Activated effector memory CD4-positive, alpha-beta T cell treated with anti-CD3 and anti-CD28 coated beads, Interleukin-2, amount 50 U/mL, for 16 hours (primary cell): ENCODE data around the gene FARS2.
"Not testable (repeated sequence)": the region's sequence is repeated elsewhere in the genome, so short reads cannot be mapped to it uniquely, and the experiment has no call there.

ENCODE experiments used
- DNase-seq: peaks from one replicate; pipeline ENCODE4 v3.0.0-alpha.2; 2020

The FARS2 gene

DNA sequence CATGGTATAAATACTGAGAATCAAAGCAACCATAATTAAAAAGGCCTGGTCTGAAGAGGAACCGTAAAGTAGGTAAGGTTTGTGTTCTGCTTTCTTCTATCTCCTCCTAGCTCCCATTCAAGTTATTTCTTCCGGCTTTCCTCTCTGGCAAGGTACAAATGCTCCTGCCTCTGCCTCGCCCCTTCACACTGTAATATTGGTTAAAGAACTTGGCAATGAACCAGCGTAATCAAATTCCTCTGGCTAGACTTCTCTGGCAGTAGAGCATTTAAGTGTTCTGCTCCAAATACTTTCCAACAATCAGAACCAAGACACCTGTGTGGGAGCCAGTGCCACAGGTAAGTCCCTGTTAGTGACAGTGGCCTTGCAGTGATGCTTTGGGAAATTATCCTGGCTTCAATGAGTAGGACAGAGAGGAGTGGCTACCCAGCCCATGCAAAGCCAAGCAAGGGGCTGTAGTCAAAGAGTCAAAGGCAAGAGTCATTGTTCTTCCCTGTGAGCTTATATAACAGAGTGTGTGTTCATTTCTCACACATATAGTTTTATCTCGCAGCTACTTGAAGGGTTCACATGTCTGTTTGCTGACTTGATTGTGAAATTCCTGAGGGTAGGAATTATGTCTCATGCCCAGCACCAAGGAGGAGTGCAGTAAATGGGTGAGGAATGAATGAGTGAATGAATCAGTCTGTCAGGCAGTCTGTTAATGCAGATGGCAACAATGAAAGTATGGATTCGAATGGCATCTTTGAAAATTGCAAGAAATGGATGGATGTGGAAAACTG lies 416.1 kb downstream of the FARS2 start:
- no peak for DNase-seq

DNA sequence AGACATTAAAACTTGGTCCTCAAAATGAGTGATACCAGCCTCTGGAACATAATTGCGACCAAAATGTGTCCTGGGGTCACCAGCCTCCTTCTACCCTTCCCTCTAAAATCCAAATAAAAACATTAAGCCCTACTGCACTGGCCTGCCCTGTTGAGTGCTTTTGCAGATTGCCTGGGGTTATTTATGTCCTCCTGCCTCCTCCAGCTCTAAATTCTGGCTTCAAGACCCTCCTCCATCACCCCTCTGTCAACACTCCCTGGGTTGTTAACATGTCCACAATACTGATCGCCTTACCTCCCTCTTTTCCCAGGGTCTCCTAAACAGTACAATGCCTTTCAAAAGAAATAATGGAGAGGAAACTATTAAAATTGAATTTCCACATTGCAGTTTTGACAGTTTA lies 418.0 kb downstream of the FARS2 start:
- no peak for DNase-seq

DNA sequence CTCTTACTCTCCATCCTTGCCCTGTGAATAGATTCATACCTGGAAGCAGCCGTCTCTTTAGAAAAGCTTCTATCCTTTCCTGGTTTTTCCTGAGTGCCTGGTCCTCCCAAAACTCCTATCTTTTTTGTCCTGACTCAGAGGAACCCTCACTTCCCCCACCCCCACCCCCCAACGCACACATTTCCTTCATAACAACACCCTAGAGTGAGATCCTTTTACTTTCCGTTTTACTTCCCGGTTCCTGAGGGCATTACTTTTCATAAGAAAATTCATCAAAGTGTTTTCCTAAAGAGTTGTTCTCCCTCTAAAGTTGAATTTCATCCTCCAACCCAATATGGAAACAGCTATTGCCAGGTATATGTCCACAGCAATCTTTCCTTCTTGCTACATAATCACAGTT lies 418.4 kb downstream of the FARS2 start:
- DNase-seq, result no peak

DNA sequence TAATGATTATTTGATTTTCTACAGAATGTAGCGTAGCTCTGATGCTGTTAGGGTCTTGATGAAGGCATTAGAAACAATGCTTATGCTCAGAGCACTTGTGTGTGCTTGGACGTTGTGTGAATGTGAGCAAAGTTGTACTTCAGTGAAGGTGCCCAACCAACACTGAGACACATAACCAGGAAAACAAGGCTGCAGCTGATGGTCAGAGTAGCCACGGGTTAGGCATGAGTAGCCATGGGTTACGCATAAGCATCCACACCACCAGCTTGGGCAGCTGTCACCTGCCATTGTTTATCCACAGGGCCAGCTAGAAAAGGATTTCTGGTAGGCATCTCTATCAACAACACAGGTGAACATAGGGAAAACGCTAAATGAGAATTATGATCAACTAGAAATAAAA lies 418.8 kb downstream of the FARS2 start:
- DNase-seq, result no peak

DNA sequence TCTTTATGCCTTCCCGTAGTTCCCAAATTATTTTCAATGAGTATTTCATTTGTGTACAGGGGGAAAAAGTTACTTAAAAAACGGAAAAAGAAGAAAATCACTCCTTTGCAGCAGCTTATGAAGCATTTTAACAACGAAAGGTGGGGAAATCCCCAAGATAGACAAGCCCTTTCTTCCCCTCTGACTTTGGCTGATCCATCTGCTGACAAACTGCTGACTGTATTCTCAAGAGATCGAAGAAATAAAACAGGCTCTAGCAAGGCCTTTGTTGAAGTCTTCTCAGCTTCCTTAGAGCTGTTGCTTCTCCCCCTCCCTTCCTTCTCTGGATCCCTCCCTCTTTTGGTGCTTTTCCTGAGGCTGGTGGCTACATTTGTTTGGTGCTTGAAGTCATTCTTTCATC lies 420.2 kb downstream of the FARS2 start:
- DNase-seq, result no peak

DNA sequence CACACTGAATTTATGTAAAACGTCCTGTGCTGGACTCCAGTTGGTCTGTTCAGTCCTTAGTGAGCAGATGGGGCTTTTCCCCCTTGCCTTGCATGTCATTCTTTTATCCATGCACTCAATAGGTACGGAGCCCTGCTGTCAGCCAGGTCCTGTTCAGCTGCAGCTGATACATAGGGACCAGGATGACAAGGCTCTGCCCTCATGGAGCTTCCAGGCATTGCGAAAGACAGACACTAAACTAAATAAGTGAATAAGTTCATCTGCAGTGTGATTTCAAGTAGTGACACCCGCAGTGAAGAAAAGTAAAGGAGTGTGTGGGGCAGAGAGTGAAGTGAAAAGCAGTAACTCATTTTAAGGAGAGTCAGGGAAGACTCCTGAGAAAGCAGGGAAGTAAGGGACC lies 421.2 kb downstream of the FARS2 start:
- no peak for DNase-seq

DNA sequence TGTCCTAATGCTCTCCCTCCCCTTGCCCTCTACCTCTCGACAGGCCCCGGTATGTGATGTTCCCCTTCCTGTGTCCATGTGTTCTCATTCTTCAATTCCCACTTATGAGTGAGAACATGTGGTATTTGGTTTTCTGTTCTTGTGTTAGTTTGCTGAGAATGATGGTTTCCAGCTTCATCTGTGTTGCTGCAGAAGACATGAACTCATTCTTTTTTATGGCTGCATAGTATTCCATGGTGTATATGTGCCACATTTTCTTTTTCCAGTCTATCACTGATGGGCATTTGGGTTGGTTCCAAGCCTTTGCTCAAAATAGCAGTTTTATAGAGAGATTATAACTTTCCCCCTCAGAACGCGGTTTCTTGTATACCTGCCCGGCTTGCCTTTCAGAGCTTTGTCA lies 422.4 kb downstream of the FARS2 start:
- not testable (repeated sequence) for DNase-seq

DNA sequence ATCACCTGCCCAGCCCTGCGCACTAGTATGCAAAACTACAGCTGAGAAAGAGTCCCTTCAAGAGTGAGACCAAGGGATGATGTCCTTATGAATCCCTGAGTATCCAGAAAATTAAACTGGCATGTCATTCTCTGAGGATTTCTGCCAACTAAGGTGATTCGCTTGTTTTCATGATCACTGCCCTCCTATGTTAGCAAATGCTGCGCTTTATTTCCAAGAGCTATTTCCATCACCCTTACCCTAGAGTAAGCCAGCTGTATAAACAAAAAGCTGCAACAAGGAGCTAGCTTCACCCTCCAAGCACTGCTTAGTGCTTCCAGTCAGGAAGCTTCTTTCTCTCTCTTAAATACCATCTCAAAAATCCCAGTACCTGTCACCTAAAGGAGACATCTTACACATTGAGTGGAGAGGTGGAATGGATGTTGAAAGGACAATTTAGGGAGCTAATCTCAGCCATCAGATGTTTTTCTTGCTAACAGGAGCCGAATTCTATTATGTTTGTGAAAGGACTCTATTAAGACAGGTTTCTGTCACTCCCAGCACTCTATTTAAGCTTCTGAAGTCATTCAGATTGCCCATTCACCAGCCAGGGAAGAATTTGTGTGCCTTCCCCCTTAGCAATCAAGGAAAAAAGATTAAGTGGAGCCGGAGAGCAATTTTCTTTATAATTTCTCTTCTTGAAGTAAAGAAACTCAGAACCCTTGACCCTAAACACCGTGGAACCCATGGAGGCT lies 423.2 kb downstream of the FARS2 start:
- no peak for DNase-seq

DNA sequence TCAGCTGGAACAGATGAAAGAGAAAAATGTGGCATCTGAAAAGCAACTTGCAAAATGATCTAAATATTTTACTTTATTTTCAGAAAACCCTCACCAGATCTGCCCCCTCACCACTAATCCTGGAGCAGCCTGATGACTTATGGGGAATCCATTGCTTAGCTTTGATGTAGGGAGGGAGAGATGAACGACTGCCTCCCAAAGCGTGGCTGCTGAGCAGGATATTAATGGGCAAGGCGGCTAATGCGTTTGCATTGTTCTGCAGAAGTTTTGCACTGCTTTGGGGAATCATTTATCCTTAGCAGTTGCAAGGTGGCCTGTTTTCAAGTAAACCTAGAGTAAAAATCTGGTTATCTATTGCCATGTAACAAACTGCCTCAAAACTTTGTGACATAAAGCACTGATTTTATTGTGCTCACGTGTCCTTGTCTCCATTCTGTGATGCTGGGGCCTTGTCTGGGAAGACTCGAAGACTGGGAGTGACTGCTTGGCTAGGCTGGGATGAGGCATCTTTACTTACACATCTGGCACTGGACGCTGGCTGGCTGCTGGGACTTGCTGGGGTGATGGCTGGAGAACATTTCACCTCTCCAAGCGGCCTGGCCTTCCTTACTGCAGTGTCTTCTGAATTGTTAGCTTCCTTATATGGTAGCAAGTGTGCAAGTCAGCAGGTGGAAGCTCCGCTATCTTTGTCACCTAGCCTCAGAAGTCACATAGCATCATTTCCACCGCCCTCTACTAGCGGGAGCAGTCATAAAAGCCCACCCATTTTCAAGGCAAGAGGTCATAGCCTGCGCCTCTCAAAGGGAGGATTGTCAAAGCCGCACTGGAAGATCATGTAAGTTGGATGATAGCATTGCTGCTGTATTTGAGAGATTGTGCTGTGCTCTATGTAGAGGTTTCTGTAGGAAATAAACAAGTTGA lies 432.2 kb downstream of the FARS2 start:
- no peak for DNase-seq

DNA sequence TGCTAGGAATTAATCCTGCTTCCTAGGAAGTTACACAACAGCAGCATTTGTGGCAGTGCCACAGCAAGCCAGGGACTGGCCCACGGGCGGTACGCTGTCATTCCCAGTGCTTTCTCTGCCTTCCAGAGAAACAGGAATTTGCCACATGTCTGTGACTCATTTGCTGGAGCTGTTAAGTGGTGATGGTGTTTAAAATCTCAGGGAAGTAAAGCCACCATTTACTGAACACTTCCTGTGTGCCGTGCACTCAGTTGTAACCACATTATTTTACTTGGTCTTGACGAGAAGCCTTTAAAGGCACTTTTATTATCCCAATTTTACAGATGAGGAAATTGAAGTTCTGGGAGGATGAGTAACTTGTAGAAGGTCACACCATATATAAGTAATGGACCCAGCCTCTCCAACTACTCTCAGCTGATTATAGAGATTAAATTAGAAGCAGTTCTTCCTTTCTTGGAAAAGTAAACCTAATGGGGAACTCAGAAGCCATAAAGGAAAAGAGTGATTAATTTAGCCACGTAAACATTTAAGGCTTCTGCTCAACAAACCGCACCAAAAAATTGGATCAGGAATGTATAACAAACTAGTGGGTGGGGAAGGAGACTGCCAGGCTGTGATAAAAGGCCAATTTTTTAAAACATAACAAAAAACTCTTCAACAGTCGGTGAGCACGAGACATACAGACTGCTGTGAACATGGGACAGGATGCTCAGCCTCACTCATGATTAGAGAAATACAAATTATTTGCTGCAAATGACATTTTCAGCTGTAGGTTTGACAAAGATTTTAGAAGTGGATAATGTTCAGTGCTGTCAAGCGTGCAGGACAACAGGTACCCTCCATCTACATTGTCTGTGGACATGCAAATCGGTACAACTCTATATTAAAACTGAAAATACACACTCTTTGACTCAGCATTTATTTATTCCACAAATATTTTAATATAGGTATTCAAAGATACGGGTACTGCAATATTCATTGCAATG lies 434.2 kb downstream of the FARS2 start:
- no peak for DNase-seq

DNA sequence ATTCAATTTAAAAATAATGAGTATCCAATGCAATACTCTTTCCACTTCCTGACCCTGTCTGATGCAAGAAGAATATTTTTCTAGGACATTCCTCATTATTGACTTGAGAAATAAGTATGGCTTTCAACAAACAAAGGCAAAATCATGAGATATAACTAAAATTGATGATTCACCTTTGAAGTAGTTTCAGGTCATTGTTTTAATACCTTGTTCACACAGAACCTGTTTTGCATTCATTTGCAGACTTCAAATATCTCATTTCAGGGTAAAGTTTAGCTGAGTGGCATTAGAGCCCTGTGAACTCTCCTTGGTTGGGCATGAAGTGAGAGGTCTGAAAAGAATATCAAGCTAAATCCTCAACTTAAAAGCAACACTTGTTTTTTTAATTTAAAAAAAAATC lies 436.2 kb downstream of the FARS2 start:
- DNase-seq, result no peak

DNA sequence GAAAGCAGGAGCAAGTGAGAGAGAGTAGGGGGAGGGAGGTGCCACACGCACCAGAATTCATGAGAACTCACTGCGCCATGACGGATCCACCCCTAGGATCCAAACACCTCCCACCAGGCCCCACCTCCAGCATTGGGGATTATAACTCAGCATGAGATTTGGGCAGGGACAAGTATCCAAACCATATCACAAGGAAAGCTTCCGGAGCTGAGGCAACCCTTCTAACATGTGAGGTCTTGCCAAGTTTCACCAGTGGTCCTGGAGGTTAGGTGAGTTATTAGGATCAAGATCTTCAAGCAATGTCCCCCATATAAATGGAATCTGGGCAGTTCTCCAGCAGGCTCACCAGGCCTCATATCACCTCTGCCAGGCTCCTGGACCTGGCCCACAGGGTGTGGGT lies 437.0 kb downstream of the FARS2 start:
- no peak for DNase-seq

DNA sequence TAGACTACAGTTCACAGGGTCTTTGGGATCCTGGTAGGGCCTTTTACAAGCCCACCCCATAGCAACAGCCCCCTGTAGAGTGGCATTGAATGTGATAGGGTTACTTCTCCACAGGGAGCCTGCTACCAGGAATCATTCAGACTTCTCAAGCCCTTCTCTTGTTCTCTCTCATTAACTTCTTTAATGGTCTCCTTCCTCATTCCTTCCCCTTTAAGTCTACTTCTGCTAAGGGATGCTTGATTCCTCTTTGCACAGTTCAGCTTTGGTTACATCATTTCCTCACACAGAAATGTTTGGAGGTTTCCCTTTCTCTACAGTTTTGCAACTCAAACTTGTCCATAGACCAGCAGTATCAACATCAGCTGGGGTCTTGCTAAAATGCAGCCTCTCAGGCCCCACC lies 437.8 kb downstream of the FARS2 start:
- DNase-seq, result not testable (repeated sequence)

DNA sequence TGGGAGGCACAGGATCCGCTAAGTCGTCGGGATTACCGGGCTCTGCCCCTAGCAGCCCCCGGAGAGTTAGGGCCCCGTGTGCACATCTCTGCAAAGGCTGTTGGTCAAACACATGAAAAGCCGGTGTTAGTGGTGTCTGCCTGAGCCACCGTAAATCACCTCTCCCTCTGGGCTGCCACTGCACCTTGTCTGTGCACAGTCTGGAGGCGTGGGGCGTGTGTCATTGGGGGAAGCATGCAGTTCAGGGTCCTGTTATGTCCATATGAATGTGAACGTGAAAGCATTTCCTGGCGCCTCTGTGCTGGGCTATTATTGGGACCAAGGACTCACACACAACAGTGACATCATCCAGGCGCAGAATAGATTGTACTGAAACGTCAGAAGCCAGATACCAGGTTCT lies 439.9 kb downstream of the FARS2 start:
- no peak for DNase-seq

DNA sequence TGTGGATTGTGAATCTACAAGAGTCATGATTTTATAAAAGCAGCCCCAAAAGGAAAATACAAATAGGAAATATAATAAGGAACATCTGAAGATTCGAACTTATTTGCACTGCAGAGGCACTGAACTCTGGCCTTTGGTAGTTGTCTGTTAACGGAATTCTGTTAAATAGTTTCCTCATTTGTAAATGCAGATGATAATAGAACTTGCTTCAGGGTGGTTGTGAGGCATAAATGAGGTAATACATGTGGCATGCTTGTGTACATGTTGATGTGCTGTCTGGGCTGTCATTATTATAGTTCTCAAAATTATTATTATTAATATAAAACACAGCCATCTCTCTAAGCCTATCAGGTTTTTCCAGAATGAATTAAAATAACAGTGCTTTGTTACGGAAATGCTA lies 443.4 kb downstream of the FARS2 start:
- no peak for DNase-seq

DNA sequence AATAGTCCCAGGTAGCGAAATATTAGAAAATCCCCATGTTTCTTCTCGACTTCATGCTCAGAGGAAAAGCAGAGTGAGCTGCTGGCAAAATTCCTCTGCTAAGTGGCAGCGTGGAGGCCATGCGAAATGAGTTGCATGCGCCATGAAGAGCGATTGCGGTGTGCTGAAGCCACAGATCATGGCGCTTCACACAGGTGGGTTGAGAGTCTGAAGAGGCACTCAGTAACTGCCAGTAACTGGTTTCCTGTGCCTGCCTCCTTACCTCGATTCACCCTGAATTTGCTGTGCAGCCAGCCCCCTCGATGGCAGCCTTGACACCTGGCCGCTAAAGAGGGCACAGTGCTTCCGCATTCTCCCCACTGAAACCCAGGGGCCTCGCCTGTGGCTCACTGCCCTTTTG lies 443.9 kb downstream of the FARS2 start:
- DNase-seq, result no peak

DNA sequence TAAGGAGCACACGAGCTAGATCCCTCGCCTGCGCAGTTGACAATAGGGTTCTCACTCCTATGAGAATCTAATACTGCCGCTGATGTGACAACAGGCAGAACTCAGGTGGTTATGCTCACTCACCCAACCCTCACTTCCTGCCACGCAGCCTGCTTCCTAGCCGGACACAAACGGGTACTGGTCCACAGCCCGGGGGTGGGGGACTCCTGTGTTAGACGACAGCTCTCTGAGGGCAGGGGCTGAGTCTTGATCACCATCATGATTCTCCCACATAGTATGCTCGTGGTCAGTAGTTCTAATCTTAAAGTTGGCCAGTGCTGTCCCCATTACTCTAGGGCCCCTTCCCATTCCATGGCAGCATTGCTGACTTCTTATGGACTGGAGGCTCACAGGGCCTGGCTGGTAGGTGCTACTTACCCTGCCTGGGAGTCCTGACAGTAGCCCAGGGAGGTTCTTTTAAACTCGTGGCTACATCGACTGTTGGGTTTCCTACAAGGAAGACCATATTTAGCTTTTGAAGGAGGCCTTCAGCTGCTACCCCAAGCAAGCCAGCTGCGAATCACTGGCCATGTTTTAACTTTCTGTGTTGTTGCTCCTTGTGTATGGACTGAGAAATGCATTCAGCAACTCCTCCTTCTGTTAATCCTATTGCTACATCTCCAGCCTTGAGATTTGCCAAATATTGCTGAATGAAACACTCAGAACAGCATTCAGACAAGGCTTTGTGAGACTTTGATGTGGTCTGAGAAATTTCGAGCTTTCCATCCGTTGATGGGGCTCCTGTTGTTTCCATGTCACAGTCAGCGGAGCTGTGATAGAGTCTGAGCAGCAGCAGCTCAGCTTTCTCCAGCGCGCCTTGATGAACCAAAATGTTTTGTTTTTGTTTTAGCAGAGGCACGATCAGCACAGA lies 445.1 kb downstream of the FARS2 start:
- no peak for DNase-seq

DNA sequence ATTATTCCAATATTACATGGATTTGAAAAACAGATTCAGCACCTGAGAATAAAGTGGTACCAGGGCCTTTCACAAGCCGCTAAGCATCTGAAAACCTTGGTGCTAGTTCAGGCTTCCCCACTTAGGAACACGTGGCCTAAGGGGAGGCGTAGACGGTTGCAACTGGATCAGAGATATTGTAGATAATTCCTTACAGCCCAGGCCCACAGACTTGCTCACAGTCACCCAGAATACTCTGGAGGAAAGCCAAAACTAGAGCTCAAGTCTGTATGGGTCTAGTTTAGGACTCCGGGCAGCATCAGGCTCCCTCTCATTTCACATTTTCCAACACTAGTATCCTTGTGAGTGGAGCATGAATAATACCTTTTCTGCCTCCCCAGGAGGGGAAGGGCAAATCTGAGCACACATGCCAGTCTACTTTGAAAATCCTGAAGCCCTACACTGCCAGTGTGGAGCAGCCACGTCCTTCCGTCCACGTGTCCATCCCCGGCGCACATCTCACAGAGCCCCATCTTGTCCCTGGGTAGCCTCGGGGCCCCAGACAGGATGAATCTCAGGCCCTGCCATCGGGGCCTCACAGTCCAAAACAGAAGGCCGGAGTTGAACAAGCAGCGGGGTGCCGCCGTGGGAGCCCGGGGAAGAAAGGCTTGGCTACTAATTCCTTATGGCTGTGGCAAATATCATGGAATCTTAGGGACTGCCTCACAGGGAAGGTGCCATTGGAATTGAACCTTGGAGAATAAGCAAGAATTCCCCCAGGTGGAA lies 446.1 kb downstream of the FARS2 start:
- no peak for DNase-seq

DNA sequence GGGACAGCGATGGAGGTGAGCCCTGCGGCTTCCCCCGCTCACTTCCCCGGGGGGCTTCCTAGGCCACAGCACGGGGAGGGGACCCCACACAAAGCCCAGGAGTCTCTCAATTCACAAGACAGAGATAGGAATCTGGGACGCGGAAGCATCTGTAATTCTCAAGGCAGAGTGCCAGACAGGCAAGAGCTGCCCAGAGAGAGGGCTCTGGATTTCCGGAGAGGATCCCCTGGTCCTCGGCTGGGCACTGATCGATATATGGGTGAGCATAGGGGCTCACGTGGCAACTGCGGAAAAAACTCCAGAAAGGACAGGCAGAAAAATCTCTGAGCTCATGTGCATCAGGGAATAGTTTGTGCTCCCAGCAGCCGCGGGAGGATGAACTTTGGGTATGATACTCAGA lies 449.2 kb downstream of the FARS2 start:
- no peak for DNase-seq

DNA sequence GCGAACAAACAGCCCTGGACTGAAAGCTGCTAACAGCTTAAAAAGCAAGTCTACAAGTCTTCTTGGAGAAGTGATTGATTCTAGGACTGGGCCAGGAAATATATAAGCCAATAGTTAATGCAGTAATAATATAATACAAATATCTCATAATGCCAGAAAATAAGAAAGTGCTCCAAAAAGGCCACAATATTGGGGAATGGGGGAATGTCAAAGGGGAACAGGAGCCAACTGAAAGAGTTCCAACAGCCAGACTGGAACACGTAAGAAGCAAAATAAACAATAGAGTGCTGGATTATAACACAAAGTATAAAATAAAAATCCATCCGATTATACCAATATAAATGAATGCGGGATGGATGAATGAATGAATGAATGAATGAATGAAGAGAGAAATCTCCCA lies 449.6 kb downstream of the FARS2 start:
- DNase-seq, result no peak
